ENCODE results near the gene MRPS12. TPM values are rescaled to one million over a fixed set of nuclear protein-coding genes. Genes with fewer than 3 reads are reported as not detected.

MRPS12 gene
- total RNA-seq, 4 donors from 2014 or later, result 23.7 to 42.6 (median 34.7) TPM

DNA sequence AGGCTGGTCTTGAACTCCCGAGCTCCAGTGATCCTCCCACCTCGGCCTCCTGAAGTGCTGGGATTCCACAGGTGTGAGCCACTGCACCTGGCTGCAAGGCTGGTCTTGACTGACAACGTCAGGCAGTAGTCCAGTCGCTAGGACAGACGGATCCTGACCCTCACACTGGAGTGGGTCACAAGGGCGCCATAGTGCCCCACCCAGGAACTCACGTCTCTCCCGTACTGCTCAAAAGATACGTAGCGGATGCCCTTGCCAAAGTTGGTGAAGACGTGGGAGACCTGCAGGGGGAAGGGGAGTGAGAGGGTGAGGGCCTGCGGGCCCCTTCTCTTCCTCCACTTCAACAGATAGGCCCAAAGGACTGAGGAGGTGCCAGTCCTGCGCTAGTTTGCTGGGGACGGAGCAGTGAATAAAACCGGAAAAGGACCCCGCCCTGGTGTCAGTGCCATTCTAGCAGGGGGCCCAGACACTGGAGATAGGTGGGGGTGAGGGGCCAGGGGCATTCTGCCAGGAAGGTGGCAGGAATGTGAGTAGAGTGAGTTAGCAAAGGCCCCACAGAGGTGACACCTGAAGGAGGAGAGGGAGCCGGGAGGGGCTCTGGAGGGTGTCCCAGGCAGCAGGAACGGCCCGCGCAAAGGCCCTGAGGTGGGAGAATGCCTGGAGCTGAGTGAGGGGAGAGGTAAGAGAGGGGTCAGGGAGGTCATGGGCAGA lies 11.9 kb downstream of the MRPS12 start:
- no peak for DNase-seq
- in situ Hi-C loops (cut with MboI; ENCODE audit: low pct_ligation_motif_present in 1 of 4, low pct_unique_long_range_greater_than_20kb in 1 of 4, low sequenced_read_pairs in 3 of 4), result loop anchor here in 3 of 4 donors (25.0 kb wide), 2 partner anchors 405 to 530 kb away; partner anchors contain the start of gene FAM98C (in 2 of the 3)
- no peak overlapping the region for H3K4me3 ChIP-seq
- TF ChIP-seq, protein P1, sequence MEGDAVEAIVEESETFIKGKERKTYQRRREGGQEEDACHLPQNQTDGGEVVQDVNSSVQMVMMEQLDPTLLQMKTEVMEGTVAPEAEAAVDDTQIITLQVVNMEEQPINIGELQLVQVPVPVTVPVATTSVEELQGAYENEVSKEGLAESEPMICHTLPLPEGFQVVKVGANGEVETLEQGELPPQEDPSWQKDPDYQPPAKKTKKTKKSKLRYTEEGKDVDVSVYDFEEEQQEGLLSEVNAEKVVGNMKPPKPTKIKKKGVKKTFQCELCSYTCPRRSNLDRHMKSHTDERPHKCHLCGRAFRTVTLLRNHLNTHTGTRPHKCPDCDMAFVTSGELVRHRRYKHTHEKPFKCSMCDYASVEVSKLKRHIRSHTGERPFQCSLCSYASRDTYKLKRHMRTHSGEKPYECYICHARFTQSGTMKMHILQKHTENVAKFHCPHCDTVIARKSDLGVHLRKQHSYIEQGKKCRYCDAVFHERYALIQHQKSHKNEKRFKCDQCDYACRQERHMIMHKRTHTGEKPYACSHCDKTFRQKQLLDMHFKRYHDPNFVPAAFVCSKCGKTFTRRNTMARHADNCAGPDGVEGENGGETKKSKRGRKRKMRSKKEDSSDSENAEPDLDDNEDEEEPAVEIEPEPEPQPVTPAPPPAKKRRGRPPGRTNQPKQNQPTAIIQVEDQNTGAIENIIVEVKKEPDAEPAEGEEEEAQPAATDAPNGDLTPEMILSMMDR (IDR thresholded peaks at IDR 0.05), result no peak
- TF ChIP-seq EP300 (IDR thresholded peaks at IDR 0.05; ENCODE audit: low read depth), result no peak
- no peak for TF ChIP-seq POLR2AphosphoS5 (IDR thresholded peaks at IDR 0.05)
- TF ChIP-seq POLR2A (IDR thresholded peaks at IDR 0.05), result no peak
- 82 to 87% methylated on average over 3 to 20 of the region's 20 CpGs for whole genome bisulfite sequencing, 2 donors (ENCODE audit: low coverage in 1 of 2)
- H3K27me3 ChIP-seq, result no peaks in the 10 kb centered on the region
- intact Hi-C loops (cut with DNase I; ENCODE audit: low total_unique reads), result no loop called here
- no peaks in the 10 kb centered on the region for H3K36me3 ChIP-seq
- no peaks in the 10 kb centered on the region for H3K9me3 ChIP-seq
- H3K4me1 ChIP-seq, result no peaks in the 10 kb centered on the region
- H3K27ac ChIP-seq, result no peak overlapping the region

DNA sequence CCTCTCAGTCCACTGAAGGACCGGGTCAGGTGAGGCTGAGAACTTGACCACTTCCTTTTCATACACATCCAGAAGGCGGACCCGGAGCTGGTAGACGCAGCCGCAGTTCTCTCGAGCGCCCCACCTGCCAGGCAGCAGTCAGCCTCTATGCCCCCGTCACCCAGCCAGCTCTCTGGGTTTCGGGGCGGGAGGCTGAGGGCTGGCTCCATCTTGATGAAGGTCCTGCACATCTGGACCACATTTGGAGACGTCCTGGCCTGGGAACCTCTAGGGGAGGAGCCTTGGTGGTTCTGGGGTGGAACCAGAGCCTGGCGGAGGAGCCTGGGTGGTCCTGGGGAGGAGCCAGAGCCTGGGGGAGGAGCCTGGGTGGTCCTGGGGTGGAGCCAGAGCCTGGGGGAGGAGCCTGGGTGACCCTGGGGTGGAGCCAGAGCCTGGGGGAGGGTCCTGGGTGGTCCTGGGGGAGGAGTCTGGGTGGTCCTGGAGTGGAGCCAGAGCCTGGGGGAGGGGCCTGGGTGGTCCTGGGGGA lies 14.3 kb downstream of the MRPS12 start:
- Histone ChIP-seq H3K27ac (no peak overlapping the region), H3K4me3 (no peak overlapping the region), H3K36me3 (no peaks in the 10 kb centered on the region), H3K27me3 (peaks cover 2% of the 10 kb centered on the region), H3K9me3 (no peaks in the 10 kb centered on the region), H3K4me1 (peaks cover under 1 to 5% (median 3%) of the 10 kb centered on the region in 4 donors)
- 87% methylated on average over 9 of the region's 12 CpGs; no CpG with 5 or more reads in 1 of the 2 donors for WGBS, 2 donors (ENCODE audit: low coverage in 1 of 2)
- no peak for DNase-seq
- in situ Hi-C loops (cut with MboI; ENCODE audit: low pct_ligation_motif_present in 1 of 4, low pct_unique_long_range_greater_than_20kb in 1 of 4, low sequenced_read_pairs in 3 of 4) (loop anchor here in 3 of 4 donors (25.0 kb wide), 2 partner anchors 408 to 533 kb away; partner anchors contain the start of gene FAM98C (in 2 of the 3)), intact Hi-C loops (cut with DNase I; ENCODE audit: low total_unique reads) (no loop called here)
- TF ChIP-seq POLR2AphosphoS5 (IDR thresholded peaks at IDR 0.05) (no peak), EP300 (IDR thresholded peaks at IDR 0.05; ENCODE audit: low read depth) (no peak), POLR2A (IDR thresholded peaks at IDR 0.05) (no peak)
- TF ChIP-seq, protein P1 (IDR thresholded peaks at IDR 0.05), result no peak

DNA sequence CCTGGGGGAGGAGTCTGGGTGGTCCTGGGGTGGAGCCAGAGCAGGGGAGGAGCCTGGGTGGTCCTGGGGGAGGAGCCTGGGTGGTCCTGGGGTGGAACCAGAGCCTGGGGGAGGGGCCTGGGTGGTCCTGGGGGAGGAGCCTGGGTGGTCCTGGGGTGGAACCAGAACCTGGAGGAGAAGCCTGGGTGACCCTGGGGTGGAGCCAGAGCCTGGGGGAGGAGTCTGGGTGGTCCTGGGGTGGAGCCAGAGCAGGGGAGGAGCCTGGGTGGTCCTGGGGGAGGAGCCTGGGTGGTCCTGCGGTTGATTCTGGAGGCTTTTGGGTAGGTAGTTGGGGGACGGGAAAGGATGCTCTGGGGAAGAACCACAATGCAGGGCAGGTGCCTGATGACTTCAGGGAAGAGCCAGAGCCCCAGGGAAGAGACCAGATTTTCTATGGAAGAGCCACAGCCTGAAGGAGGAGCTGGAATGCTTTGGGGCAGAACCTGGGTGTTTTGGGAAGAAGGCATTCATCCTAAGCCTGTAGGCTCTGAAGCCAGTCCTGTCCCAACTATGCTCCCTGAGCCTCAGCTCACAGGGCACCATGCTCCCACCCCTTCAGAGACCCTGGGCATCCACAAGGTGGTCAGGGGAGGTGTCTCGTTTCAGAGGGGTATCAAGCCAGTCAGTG lies 15.0 kb downstream of the MRPS12 start:
- no peaks in the 10 kb centered on the region for H3K36me3 ChIP-seq
- 57% methylated on average over 3 of the region's 3 CpGs; no CpG with 5 or more reads in 1 of the 2 donors for WGBS, 2 donors (ENCODE audit: low coverage in 1 of 2)
- TF ChIP-seq POLR2AphosphoS5 (IDR thresholded peaks at IDR 0.05), result no peak
- no peak for TF ChIP-seq POLR2A (IDR thresholded peaks at IDR 0.05)
- no peak for TF ChIP-seq EP300 (IDR thresholded peaks at IDR 0.05; ENCODE audit: low read depth)
- TF ChIP-seq, protein P1 (IDR thresholded peaks at IDR 0.05), result no peak
- in situ Hi-C loops (cut with MboI; ENCODE audit: low pct_ligation_motif_present in 1 of 4, low pct_unique_long_range_greater_than_20kb in 1 of 4, low sequenced_read_pairs in 3 of 4), result loop anchor here in 3 of 4 donors (25.0 kb wide), 2 partner anchors 408 to 533 kb away; partner anchors contain the start of gene FAM98C (in 2 of the 3)
- DNase-seq, result no peak
- H3K4me1 ChIP-seq, result peaks cover 4 to 10% (median 8%) of the 10 kb centered on the region in 4 donors
- no peak overlapping the region for H3K4me3 ChIP-seq
- intact Hi-C loops (cut with DNase I; ENCODE audit: low total_unique reads), result no loop called here
- no peaks in the 10 kb centered on the region for H3K9me3 ChIP-seq
- no peak overlapping the region for H3K27ac ChIP-seq
- H3K27me3 ChIP-seq, result peaks cover 6% of the 10 kb centered on the region
